ENCODE measurements around the gene TTYH3. TPM values are rescaled to one million over a fixed set of nuclear protein-coding genes. Genes with fewer than 3 reads are reported as not detected.
A peak's percentile ranks its signal among the peaks of the same experiment; 100 is the strongest.

The TTYH3 gene
- total RNA-seq, 1 experiment from 2014 or later = 178 TPM

DNA sequence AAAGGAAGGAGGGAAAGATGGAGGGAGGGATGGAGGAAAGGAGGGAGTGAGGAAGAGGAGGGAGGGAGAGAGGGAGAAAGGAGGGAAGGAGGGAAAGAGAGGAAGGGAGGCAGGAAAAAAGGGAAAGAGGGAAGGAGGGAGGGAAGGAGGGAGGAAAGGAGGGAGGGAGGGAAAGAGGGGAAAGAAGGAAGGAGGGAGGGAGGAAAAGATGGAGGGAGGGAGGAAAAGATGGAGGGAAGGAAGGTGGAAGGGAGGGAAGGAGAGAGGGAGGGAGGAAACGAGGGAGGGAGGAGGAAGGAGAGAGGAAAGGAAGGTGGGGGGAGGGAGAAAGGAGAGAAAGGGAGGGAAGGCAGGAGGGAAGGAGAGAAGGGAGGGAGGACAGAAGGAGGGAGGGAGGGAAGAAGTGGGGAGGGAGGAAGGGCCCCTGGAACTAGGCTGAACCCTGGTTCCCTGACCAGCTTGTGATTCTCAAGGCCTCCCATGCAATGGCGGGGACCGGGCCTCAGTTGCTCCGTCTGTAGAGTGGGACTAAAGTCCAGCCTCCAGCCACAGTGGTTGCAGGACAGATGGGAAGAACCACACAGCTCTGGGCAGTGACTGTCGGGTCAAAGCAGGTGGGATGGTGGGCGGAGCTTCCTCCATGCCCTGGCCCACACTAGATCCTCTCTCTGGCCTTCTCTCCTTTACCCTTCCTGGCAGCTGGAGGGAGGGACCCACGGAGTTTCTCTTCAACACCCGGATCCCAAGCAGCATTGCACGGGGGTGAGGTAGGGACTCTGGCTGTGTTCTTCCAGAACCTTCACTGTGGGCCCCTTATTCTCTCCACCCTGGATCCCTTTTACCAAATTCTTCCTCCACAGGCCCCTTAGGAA lies 4.3 kb upstream of the TTYH3 start:
- peaks cover 7% of the 10 kb centered on the region for H3K4me1 Mint-ChIP-seq
- peaks cover 2% of the 10 kb centered on the region; the same call in 1 of the 2 replicates for H3K27me3 Mint-ChIP-seq (ENCODE audit: low read depth)
- no peak overlapping the region for H3K4me3 Mint-ChIP-seq
- no peak overlapping the region for H3K27ac Mint-ChIP-seq
- TF ChIP-seq ZNF121 (CRISPR knock-in tag; IDR thresholded peaks at IDR 0.05) = 0 out of 2 replicates have a peak, but pooled peaks have one; percentile 4
- TF ChIP-seq ZBTB21 (CRISPR knock-in tag; IDR thresholded peaks at IDR 0.05; ENCODE audit: borderline replicate concordance) = no peak
- TF ChIP-seq, protein P1, sequence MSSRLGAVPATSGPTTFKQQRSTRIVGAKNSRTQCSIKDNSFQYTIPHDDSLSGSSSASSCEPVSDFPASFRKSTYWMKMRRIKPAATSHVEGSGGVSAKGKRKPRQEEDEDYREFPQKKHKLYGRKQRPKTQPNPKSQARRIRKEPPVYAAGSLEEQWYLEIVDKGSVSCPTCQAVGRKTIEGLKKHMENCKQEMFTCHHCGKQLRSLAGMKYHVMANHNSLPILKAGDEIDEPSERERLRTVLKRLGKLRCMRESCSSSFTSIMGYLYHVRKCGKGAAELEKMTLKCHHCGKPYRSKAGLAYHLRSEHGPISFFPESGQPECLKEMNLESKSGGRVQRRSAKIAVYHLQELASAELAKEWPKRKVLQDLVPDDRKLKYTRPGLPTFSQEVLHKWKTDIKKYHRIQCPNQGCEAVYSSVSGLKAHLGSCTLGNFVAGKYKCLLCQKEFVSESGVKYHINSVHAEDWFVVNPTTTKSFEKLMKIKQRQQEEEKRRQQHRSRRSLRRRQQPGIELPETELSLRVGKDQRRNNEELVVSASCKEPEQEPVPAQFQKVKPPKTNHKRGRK (CRISPR knock-in tag; IDR thresholded peaks at IDR 0.05; ENCODE audit: borderline replicate concordance) = peak; percentile 85; the same call in 1 of the 2 replicates
- ChIA-PET CTCF (interaction anchor here (0.8 to 1.8 kb wide), 4 partner anchors 11 to 54 kb away, joined by 3 to 5 read pairs (median 4); no protein-coding TSS in a partner anchor), POLR2A (interaction anchor here (0.5 kb wide), 1 partner anchor 12 kb away, joined by 3 read pairs; no protein-coding TSS in a partner anchor)
- DNase-seq (ENCODE audit: low spot score) = no peak
- ATAC-seq = no peak
- no peaks in the 10 kb centered on the region for H3K9me3 Mint-ChIP-seq
- H3K36me3 Mint-ChIP-seq = no peaks in the 10 kb centered on the region

DNA sequence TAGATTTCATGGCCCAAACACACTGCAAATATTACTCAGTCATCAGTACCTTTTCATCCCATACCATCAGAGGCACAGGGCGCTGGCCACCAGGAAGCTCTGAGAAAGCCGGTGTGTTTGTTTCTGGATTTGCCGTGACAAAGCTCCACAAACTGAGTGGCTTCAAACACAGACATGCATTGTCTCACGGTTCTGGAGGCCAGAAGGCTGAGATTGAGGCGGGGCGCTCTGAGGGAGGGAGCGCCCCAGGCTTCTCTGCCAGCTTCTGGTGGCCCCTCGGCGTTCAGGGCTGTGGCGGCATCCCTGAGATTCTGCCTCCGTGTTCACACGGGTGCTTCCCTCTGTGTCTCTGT lies 3.7 kb upstream of the TTYH3 start:
- ATAC-seq (no peak), DNase-seq (ENCODE audit: low spot score) (no peak)
- Mint-ChIP-seq H3K36me3 (no peaks in the 10 kb centered on the region), H3K4me1 (peaks cover 8% of the 10 kb centered on the region), H3K27ac (no peak overlapping the region), H3K4me3 (no peak overlapping the region), H3K27me3 (ENCODE audit: low read depth) (peaks cover 2% of the 10 kb centered on the region; the same call in 1 of the 2 replicates), H3K9me3 (no peaks in the 10 kb centered on the region)
- ChIA-PET POLR2A (interaction anchor here (0.5 kb wide), 1 partner anchor 13 kb away, joined by 3 read pairs; no protein-coding TSS in a partner anchor), CTCF (interaction anchor here (0.6 to 1.3 kb wide), 3 partner anchors 11 to 53 kb away, joined by 3 to 5 read pairs (median 3); no protein-coding TSS in a partner anchor)
- no peak for TF ChIP-seq JUN (CRISPR knock-in tag; IDR thresholded peaks at IDR 0.05)
- TF ChIP-seq, protein P2, sequence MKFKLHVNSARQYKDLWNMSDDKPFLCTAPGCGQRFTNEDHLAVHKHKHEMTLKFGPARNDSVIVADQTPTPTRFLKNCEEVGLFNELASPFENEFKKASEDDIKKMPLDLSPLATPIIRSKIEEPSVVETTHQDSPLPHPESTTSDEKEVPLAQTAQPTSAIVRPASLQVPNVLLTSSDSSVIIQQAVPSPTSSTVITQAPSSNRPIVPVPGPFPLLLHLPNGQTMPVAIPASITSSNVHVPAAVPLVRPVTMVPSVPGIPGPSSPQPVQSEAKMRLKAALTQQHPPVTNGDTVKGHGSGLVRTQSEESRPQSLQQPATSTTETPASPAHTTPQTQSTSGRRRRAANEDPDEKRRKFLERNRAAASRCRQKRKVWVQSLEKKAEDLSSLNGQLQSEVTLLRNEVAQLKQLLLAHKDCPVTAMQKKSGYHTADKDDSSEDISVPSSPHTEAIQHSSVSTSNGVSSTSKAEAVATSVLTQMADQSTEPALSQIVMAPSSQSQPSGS (CRISPR knock-in tag; IDR thresholded peaks at IDR 0.05; ENCODE audit: borderline replicate concordance, low read depth) = no peak
- TF ChIP-seq, protein P3, sequence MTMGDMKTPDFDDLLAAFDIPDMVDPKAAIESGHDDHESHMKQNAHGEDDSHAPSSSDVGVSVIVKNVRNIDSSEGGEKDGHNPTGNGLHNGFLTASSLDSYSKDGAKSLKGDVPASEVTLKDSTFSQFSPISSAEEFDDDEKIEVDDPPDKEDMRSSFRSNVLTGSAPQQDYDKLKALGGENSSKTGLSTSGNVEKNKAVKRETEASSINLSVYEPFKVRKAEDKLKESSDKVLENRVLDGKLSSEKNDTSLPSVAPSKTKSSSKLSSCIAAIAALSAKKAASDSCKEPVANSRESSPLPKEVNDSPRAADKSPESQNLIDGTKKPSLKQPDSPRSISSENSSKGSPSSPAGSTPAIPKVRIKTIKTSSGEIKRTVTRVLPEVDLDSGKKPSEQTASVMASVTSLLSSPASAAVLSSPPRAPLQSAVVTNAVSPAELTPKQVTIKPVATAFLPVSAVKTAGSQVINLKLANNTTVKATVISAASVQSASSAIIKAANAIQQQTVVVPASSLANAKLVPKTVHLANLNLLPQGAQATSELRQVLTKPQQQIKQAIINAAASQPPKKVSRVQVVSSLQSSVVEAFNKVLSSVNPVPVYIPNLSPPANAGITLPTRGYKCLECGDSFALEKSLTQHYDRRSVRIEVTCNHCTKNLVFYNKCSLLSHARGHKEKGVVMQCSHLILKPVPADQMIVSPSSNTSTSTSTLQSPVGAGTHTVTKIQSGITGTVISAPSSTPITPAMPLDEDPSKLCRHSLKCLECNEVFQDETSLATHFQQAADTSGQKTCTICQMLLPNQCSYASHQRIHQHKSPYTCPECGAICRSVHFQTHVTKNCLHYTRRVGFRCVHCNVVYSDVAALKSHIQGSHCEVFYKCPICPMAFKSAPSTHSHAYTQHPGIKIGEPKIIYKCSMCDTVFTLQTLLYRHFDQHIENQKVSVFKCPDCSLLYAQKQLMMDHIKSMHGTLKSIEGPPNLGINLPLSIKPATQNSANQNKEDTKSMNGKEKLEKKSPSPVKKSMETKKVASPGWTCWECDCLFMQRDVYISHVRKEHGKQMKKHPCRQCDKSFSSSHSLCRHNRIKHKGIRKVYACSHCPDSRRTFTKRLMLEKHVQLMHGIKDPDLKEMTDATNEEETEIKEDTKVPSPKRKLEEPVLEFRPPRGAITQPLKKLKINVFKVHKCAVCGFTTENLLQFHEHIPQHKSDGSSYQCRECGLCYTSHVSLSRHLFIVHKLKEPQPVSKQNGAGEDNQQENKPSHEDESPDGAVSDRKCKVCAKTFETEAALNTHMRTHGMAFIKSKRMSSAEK (CRISPR knock-in tag; IDR thresholded peaks at IDR 0.05; ENCODE audit: borderline replicate concordance) = no peak
- no peak for TF ChIP-seq GABPB1 (CRISPR knock-in tag; IDR thresholded peaks at IDR 0.05)
- TF ChIP-seq, protein P4, sequence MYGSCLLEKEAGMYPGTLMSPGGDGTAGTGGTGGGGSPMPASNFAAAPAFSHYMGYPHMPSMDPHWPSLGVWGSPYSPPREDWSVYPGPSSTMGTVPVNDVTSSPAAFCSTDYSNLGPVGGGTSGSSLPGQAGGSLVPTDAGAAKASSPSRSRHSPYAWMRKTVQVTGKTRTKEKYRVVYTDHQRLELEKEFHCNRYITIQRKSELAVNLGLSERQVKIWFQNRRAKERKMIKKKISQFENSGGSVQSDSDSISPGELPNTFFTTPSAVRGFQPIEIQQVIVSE (CRISPR knock-in tag; IDR thresholded peaks at IDR 0.05; ENCODE audit: borderline replicate concordance) = no peak
- no peak for TF ChIP-seq TCF7 (CRISPR knock-in tag; IDR thresholded peaks at IDR 0.05; ENCODE audit: low read depth)
- no peak for TF ChIP-seq ZNF416 (CRISPR knock-in tag; IDR thresholded peaks at IDR 0.05)
- TF ChIP-seq GRHL2 (CRISPR knock-in tag; IDR thresholded peaks at IDR 0.05; ENCODE audit: insufficient replicate concordance, severe bottlenecking) = no peak
- TF ChIP-seq ZNF423 (CRISPR knock-in tag; IDR thresholded peaks at IDR 0.05) = no peak
- no peak for TF ChIP-seq NR1H2 (CRISPR knock-in tag; IDR thresholded peaks at IDR 0.05)
- TF ChIP-seq, protein P5, sequence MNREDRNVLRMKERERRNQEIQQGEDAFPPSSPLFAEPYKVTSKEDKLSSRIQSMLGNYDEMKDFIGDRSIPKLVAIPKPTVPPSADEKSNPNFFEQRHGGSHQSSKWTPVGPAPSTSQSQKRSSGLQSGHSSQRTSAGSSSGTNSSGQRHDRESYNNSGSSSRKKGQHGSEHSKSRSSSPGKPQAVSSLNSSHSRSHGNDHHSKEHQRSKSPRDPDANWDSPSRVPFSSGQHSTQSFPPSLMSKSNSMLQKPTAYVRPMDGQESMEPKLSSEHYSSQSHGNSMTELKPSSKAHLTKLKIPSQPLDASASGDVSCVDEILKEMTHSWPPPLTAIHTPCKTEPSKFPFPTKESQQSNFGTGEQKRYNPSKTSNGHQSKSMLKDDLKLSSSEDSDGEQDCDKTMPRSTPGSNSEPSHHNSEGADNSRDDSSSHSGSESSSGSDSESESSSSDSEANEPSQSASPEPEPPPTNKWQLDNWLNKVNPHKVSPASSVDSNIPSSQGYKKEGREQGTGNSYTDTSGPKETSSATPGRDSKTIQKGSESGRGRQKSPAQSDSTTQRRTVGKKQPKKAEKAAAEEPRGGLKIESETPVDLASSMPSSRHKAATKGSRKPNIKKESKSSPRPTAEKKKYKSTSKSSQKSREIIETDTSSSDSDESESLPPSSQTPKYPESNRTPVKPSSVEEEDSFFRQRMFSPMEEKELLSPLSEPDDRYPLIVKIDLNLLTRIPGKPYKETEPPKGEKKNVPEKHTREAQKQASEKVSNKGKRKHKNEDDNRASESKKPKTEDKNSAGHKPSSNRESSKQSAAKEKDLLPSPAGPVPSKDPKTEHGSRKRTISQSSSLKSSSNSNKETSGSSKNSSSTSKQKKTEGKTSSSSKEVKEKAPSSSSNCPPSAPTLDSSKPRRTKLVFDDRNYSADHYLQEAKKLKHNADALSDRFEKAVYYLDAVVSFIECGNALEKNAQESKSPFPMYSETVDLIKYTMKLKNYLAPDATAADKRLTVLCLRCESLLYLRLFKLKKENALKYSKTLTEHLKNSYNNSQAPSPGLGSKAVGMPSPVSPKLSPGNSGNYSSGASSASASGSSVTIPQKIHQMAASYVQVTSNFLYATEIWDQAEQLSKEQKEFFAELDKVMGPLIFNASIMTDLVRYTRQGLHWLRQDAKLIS (CRISPR knock-in tag; IDR thresholded peaks at IDR 0.05; ENCODE audit: borderline replicate concordance) = no peak
- TF ChIP-seq ZNF219 (CRISPR knock-in tag; IDR thresholded peaks at IDR 0.05; ENCODE audit: borderline replicate concordance) = no peak
- TF ChIP-seq FOXJ3 (CRISPR knock-in tag; IDR thresholded peaks at IDR 0.05; ENCODE audit: borderline replicate concordance) = no peak
- no peak for TF ChIP-seq SP1 (CRISPR knock-in tag; conservative IDR thresholded peaks at IDR 0.05)
- no peak for TF ChIP-seq ZNF121 (CRISPR knock-in tag; IDR thresholded peaks at IDR 0.05)
- TF ChIP-seq TEAD4 (CRISPR knock-in tag; IDR thresholded peaks at IDR 0.05) = no peak
